B cell (primary cell): Measurements from ENCODE around the gene POLE. TPM values are rescaled to one million over a fixed set of nuclear protein-coding genes. Genes with fewer than 3 reads are reported as not detected.

ENCODE experiments used
- ATAC-seq: fragments of 200-7000 bp; cut with Tn5 transposase; one replicate; pipeline ENCODE4 v1.10.0; 2021; ENCODE audit warnings: low read depth, mild to moderate bottlenecking, moderate number of reproducible peaks, moderate library complexity
- CTCF ChIA-PET: fragments of 350-600 bp; sonication (Branson Sonifier 250); formaldehyde crosslinking; loops from one replicate; lab custom pipeline; 2021; ENCODE audit warnings: antibody characterized with exemption, inconsistent platforms; lab: Charles Lee
- POLR2A ChIA-PET: fragments of 350-600 bp; sonication (Branson Sonifier 250); formaldehyde crosslinking; loops from one replicate; lab custom pipeline; 2021; ENCODE audit warnings: antibody characterized with exemption; lab: Charles Lee
- DNase-seq: peaks from one replicate; pipeline ENCODE4 v3.0.0; 2013
- H2AFZ ChIP-seq: 2 replicates; pipeline ENCODE4 v1.6.1; 2012; ENCODE audit warnings: mild to moderate bottlenecking, low read depth, low read length; ENCODE audit not compliant: insufficient read depth, poor library complexity, severe bottlenecking
- H3K27ac ChIP-seq, 2 donors: 1 replicate in 1 of 2; 2 replicates in 1 of 2; pipeline ENCODE4 v1.5.1; 2012 to 2013; ENCODE audit warnings: low read length in 2 of 2, mild to moderate bottlenecking in 2 of 2, moderate library complexity in 1 of 2
- H3K27me3 ChIP-seq, 4 experiments: fragments of 200-600 bp in 1 of 4; sonication (generic) in 1 of 4; replicated peaks in 1 of 4; 1 replicate in 2 of 4; 2 replicates in 2 of 4; pipeline versions ENCODE4 v1.6.1 to v1.7.0; 2013 to 2016; ENCODE audit warnings: low read length in 3 of 4, mild to moderate bottlenecking in 2 of 4, mixed read lengths in 1 of 4, moderate library complexity in 1 of 4; ENCODE audit not compliant: insufficient read depth in 4 of 4, control insufficient read depth in 3 of 4; ENCODE audit errors: control extremely low read depth in 1 of 4
- H3K36me3 ChIP-seq, 2 experiments: replicated peaks in 1 of 2; 1 replicate in 1 of 2; 2 replicates in 1 of 2; pipeline versions ENCODE4 v1.6.1 to v1.7.1; 2013; ENCODE audit warnings: low read length in 1 of 2; ENCODE audit not compliant: insufficient read depth in 2 of 2, control insufficient read depth in 1 of 2; ENCODE audit errors: control extremely low read depth in 1 of 2, extremely low read depth in 1 of 2
- H3K4me1 ChIP-seq, 2 donors: fragments of 200-600 bp in 1 of 2; sonication (generic) in 1 of 2; 1 replicate in 1 of 2; 2 replicates in 1 of 2; pipeline versions ENCODE4 v1.5.1 to v1.6.1; 2013 to 2017; ENCODE audit warnings: low read length in 2 of 2; ENCODE audit not compliant: control insufficient read depth in 2 of 2, insufficient read depth in 2 of 2
- H3K4me2 ChIP-seq: replicated peaks from 2 replicates; pipeline ENCODE3; 2012; ENCODE audit warnings: mild to moderate bottlenecking, low read depth, low read length; ENCODE audit not compliant: poor library complexity, severe bottlenecking
- H3K4me3 ChIP-seq, 5 experiments: fragments of 200-600 bp in 1 of 5; sonication (generic) in 1 of 5; 1 replicate in 3 of 5; 2 replicates in 2 of 5; pipeline versions ENCODE4 v1.5.1 to v1.7.0; 2011 to 2016; ENCODE audit warnings: low read length in 4 of 5, mild to moderate bottlenecking in 4 of 5, low read depth in 2 of 5, control low read depth in 1 of 5, moderate library complexity in 1 of 5; ENCODE audit not compliant: insufficient read depth in 1 of 5; ENCODE audit errors: control extremely low read depth in 1 of 5, extremely low read depth in 1 of 5
- H3K79me2 ChIP-seq: fragments of 200-600 bp; sonication (generic); one replicate; pipeline ENCODE4 v1.6.0; 2016; ENCODE audit warnings: low read length; ENCODE audit not compliant: control insufficient read depth, insufficient read depth
- H3K9ac ChIP-seq: fragments of 200-600 bp; sonication (generic); 2 replicates; pipeline ENCODE4 v1.6.1; 2017; ENCODE audit warnings: mild to moderate bottlenecking, low read length, moderate library complexity
- H3K9me3 ChIP-seq, 3 donors: one replicate each; pipeline versions ENCODE4 v1.6.1 to v1.7.1; 2013; ENCODE audit warnings: low read length in 2 of 3; ENCODE audit not compliant: control insufficient read depth in 2 of 3, insufficient read depth in 1 of 3; ENCODE audit errors: control extremely low read depth in 1 of 3
- H4K20me1 ChIP-seq: 2 replicates; pipeline ENCODE4 v1.6.0; 2012; ENCODE audit warnings: mild to moderate bottlenecking, low read length; ENCODE audit not compliant: insufficient read depth, control insufficient read depth, poor library complexity, severe bottlenecking
- H3K27ac Mint-ChIP-seq: one replicate; pipeline ENCODE4 v1.8.0; 2021; ENCODE audit warnings: mixed read lengths
- H3K27me3 Mint-ChIP-seq: one replicate; pipeline ENCODE4 v1.8.0; 2021; ENCODE audit warnings: mixed read lengths
- H3K4me1 Mint-ChIP-seq: one replicate; pipeline ENCODE4 v1.8.0; 2021; ENCODE audit warnings: mixed read lengths
- H3K4me3 Mint-ChIP-seq: one replicate; pipeline ENCODE4 v1.8.0; 2021; ENCODE audit warnings: mixed read lengths
- H3K9me3 Mint-ChIP-seq: one replicate; pipeline ENCODE4 v1.8.0; 2022; ENCODE audit warnings: mixed read lengths; ENCODE audit not compliant: insufficient read depth
- EZH2 ChIP-seq: IDR thresholded peaks from 2 replicates; pipeline ENCODE4 v1.6.1; 2012; ENCODE audit warnings: borderline replicate concordance, low read depth, mild to moderate bottlenecking, moderate library complexity, low read length; ENCODE audit not compliant: insufficient read depth, poor library complexity, severe bottlenecking
- WGBS: methylation state at CpG from one replicate; pipeline ENCODE4 v1.1.5; 2013; ENCODE audit warnings: missing lambda C conversion rate; ENCODE audit not compliant: insufficient coverage; 5-methylcytosine and 5-hydroxymethylcytosine counted together
- intact Hi-C: fragments of 100-400 bp; cut with micrococcal nuclease; formaldehyde crosslinking; loops from one replicate; pipeline ENCODE4 v1.10.0; 2022
- polyA plus RNA-seq: library from polyadenylated mRNA; depleted of rRNA; stranded (reverse); fragments of >200 nt; gene quantifications from 2 replicates; pipeline ENCODE4 v1.2.3, GENCODE V29; 2012
- total RNA-seq, 2 donors: library from RNA; stranded (reverse); fragments of 120-200 nt in 1 of 2; gene quantifications; 1 replicate in 1 of 2; 2 replicates in 1 of 2; pipeline versions ENCODE4 v1.2.3 to v1.2.4, GENCODE V29; 2013 to 2022
- TF ChIP-seq, protein P1 (sequence below): fragments of 200-600 bp; IDR thresholded peaks from one replicate; pipeline ENCODE4 v1.8.0; 2022; ENCODE audit warnings: antibody characterized with exemption, mild to moderate bottlenecking

Gene POLE
- total and polyA plus RNA-seq, 2 donors (not counting 1 experiment from before 2014, with no cell fraction given) = 32.0 to 62.0 TPM

DNA sequence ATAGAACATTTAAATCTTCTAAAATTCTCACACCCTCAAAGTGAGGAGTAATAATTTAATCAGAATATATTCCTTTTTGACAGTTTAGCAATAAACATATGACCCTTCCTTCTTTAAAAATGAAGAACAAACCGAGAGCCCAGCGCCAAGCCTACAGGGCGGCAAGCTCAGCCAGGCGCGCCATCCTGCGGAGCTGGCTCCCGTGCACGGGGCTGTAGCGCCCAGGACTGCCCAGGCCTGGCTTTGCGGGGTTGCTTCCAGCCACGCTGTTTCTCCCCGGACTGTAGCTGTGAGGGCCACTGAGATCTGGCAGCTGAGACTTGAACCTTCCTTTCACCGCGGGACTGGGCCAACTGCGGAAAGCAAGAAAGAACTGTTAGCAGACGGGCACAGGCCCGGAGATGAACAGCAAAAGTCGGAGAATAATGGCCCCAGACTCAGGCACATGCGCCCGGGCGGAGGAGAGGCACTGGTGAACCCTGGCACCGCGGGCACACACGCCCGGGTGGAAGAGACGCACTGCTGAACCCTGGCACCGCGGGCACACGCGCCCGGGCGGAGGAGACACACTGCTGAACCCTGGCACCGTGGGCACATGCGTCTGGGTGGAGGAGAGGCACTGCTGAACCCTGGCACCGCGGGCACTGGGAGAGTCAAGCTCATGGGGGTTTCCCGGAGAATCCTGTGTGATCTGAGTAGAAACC is 40.1 kb upstream of the POLE start:
- H3K27me3 ChIP-seq = no peaks in the 10 kb centered on the region
- H3K4me1 ChIP-seq = no peaks in the 10 kb centered on the region
- H3K36me3 ChIP-seq = peaks cover 1 to 81% of the 10 kb centered on the region in 2 experiments
- H4K20me1 ChIP-seq = peaks cover 6% of the 10 kb centered on the region
- H3K4me2 ChIP-seq = no peak overlapping the region
- WGBS = 98% methylated on average over 36 of the region's 37 CpGs
- Mint-ChIP-seq H3K4me3 (no peak overlapping the region), H3K4me1 (no peaks in the 10 kb centered on the region), H3K27ac (no peak overlapping the region), H3K27me3 (no peaks in the 10 kb centered on the region), H3K9me3 (no peaks in the 10 kb centered on the region)
- ChIA-PET CTCF (no interaction called here), POLR2A (no interaction called here)
- H3K4me3 ChIP-seq = no peak overlapping the region
- no peaks in the 10 kb centered on the region for H3K9me3 ChIP-seq
- TF ChIP-seq EZH2 = no peak
- TF ChIP-seq, protein P1, sequence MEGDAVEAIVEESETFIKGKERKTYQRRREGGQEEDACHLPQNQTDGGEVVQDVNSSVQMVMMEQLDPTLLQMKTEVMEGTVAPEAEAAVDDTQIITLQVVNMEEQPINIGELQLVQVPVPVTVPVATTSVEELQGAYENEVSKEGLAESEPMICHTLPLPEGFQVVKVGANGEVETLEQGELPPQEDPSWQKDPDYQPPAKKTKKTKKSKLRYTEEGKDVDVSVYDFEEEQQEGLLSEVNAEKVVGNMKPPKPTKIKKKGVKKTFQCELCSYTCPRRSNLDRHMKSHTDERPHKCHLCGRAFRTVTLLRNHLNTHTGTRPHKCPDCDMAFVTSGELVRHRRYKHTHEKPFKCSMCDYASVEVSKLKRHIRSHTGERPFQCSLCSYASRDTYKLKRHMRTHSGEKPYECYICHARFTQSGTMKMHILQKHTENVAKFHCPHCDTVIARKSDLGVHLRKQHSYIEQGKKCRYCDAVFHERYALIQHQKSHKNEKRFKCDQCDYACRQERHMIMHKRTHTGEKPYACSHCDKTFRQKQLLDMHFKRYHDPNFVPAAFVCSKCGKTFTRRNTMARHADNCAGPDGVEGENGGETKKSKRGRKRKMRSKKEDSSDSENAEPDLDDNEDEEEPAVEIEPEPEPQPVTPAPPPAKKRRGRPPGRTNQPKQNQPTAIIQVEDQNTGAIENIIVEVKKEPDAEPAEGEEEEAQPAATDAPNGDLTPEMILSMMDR = no peak
- H2AFZ ChIP-seq = no peak overlapping the region
- DNase-seq (no peak), ATAC-seq (no peak)
- no peak overlapping the region for H3K27ac ChIP-seq
- intact Hi-C loops = no loop called here
- no peak overlapping the region for H3K9ac ChIP-seq
- peaks cover 14% of the 10 kb centered on the region for H3K79me2 ChIP-seq

DNA sequence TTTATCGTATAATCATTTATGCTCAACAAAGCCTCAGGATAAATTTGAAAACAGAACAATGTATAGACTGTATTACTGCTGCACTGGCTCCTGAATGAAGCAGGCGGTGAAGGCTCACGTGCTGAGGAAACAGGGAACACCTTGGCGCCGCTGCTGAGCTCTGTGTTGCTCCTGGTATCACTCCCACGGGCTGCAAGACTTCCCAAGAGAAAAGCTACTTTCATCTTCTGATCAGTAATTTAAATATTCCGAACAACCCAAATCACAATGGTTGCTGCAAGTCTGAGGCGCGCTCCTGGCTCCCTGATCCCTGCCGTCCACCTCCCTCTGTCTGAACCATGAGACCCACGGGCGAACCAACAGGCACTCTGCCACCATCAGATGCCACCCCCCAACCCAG is 39.2 kb upstream of the POLE start:
- DNase-seq (no peak), ATAC-seq (no peak)
- peaks cover 6% of the 10 kb centered on the region for H4K20me1 ChIP-seq
- peaks cover 1 to 74% of the 10 kb centered on the region in 2 experiments for H3K36me3 ChIP-seq
- ChIA-PET POLR2A (no interaction called here), CTCF (no interaction called here)
- intact Hi-C loops = no loop called here
- TF ChIP-seq, protein P1 = no peak
- TF ChIP-seq EZH2 = no peak
- H3K4me3 Mint-ChIP-seq = no peak overlapping the region
- no peak overlapping the region for H3K27ac Mint-ChIP-seq
- no peaks in the 10 kb centered on the region for H3K9me3 ChIP-seq
- H3K4me3 ChIP-seq = no peak overlapping the region
- H3K27ac ChIP-seq = no peak overlapping the region
- no peaks in the 10 kb centered on the region for H3K27me3 ChIP-seq
- no peaks in the 10 kb centered on the region for H3K4me1 ChIP-seq
- WGBS = 99% methylated on average over 12 of the region's 12 CpGs
- H3K27me3 Mint-ChIP-seq = no peaks in the 10 kb centered on the region
- H3K9me3 Mint-ChIP-seq = no peaks in the 10 kb centered on the region
- H3K79me2 ChIP-seq = peaks cover 14% of the 10 kb centered on the region
- no peak overlapping the region for H2AFZ ChIP-seq
- no peak overlapping the region for H3K4me2 ChIP-seq
- H3K9ac ChIP-seq = no peak overlapping the region
- H3K4me1 Mint-ChIP-seq = no peaks in the 10 kb centered on the region
